Right ventricle myocardium superior (tissue), 1 donor: ENCODE measurements around the gene MCU. TPM values are rescaled to one million over a fixed set of nuclear protein-coding genes. Genes with fewer than 3 reads are reported as not detected.
"Not testable (repeated sequence)": the region's sequence is repeated elsewhere in the genome, so short reads cannot be mapped to it uniquely, and the experiment has no call there.

Experiments used
- ATAC-seq: fragments of 200-7000 bp; cut with Tn5 transposase; one replicate; pipeline ENCODE4 v1.9.1; 2020; ENCODE audit warnings: mild to moderate bottlenecking; ENCODE audit not compliant: poor library complexity
- DNase-seq: peaks from one replicate; pipeline ENCODE4 v3.0.0-alpha.2; 2020
- intact Hi-C: fragments of 100-400 bp; cut with DNase I; formaldehyde crosslinking; loops from one replicate; pipeline ENCODE4 v1.11.2; 2022
- long read RNA-seq: library from polyadenylated mRNA; unstranded; transcript quantifications from one replicate; pipeline ENCODE4 v2.0.0, GENCODE V29; 2021
- total RNA-seq: library from RNA; stranded (reverse); fragmentation: NEBNext Ultra II Directional; extraction: Animal tissue kit (Norgen Biotek cat#: 25700); gene quantifications from one replicate; pipeline ENCODE4 v1.2.1, GENCODE V29; 2021
- donor health status: DM: no; HTN: yes; CAD: no; lungs with severe emphysema.

The MCU gene, protein sequence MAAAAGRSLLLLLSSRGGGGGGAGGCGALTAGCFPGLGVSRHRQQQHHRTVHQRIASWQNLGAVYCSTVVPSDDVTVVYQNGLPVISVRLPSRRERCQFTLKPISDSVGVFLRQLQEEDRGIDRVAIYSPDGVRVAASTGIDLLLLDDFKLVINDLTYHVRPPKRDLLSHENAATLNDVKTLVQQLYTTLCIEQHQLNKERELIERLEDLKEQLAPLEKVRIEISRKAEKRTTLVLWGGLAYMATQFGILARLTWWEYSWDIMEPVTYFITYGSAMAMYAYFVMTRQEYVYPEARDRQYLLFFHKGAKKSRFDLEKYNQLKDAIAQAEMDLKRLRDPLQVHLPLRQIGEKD
- 11.3 TPM for total RNA-seq
- long read RNA-seq, transcript MCU-202 (8 exons, 2,949 nt), result major isoform, 22 of 28 reads
- long read RNA-seq, partial matches to known transcripts, result 3 of 28 reads
- long read RNA-seq, other reads (novel, unspliced or antisense), result 3 of 28 reads

DNA sequence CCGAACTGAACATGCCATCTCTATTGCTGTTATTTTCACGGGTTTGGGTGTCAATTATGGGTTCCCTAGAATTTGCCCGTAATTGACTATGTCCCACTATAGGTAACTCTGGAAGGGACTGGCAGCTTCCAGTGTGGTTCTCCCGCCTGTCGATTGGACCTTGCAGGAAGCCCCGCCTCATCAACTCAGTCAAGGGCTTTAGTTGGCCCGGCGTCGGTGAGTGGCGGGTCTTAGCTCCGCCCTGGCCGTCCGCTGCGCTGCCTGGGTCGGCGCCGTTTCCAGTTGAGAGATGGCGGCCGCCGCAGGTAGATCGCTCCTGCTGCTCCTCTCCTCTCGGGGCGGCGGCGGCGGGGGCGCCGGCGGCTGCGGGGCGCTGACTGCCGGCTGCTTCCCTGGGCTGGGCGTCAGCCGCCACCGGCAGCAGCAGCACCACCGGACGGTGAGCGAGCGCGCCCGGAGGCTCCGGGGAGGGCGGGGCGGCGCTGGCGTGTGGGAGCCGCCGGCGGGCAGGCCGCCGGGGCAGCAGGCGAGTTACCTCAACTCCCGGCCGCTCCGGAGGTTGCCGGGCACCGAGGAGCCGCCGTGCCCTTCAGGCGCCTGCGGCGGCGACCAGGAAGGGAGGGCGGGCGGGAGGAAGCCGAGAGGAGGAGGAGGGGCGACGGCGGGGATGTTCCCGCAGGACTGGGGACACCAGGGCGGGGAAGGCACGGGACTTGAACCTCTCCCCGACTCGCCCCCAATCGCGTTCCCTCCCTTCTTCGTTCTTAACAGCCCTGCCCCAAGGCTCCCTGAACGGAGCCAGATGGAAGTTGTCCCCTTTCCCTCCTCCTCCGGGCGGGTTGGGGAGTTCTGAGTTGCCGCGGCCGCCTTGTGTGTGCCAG, at the start of gene MCU:
Gene MCU (plus strand): TSS at position 281 of the 881 bp plus-strand sequence. CDS start 9 bp downstream, at position 290.
- DNase-seq (peak; percentile 96), ATAC-seq (peak; percentile 98)
- intact Hi-C loops, result loop anchor here (5.0 to 10.0 kb wide), 2 partner anchors 140 to 317 kb away; no protein-coding TSS in a partner anchor

DNA sequence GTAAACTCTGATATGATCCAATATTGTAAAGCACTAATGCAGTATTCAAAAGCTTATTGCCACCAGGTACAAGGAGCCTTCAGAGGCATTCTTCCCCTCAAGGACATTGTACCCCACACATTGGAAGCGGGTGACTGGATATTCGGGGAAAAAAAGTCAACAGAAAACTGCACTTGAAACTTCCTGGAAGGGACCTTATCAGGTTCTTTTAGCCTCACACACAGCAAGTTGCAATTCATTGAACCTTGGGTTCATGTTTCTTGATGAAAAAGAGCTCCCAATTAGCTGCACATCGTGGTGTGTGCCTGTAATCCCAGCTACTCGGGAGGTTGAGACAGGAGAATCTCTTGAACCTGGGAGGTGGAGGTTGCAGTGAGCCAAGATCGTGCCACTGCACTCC, 49.6 kb upstream of the MCU start:
- intact Hi-C loops, result no loop called here
- no peak for DNase-seq
- no peak for ATAC-seq

DNA sequence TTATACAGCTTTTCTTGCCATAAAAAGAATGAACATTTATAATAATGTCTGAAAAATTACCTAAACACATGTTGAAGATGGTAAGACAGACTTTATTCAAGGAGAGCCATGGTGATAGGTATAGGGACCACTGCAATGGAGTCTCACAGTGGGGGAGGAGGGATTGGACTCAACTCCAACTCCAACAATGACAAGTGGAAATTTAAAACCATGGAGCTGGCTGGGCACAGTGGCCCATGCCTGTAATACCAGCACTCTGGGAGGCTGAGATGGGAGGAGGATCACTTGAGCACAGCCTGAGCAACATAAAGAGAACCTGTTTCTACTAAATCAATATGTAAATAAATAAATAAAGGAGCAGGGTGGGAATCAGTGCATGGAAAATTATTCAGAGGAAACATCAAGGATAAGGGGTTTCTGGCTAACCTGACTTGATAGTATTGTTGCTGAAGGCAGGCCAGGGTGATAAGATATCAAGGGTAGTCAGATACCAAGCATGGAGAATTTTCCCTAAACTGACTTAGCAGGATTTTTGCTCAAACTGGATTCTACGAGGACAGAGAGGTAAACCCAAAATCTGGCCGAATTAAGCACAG, 46.6 kb upstream of the MCU start:
- no peak for ATAC-seq
- intact Hi-C loops, result no loop called here
- DNase-seq, result no peak

DNA sequence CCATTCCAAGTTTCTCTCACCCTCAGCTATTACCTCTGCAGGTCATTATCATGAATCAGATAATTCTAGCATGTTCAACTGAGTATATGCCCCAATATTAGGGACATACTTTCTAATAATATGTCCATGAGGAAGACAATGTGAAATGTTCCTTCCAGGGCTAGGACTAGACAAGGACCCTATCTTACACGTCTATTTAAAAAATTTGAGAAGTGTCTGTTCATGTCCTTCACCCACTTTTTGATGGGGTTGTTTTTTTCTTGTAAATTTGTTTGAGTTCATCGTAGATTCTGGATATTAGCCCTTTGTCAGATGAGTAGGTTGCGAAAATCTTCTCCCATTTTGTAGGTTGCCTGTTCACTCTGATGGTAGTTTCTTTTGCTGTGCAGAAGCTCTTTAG, 45.0 kb upstream of the MCU start:
- DNase-seq, intact Hi-C loops, ATAC-seq: not testable (repeated sequence)

DNA sequence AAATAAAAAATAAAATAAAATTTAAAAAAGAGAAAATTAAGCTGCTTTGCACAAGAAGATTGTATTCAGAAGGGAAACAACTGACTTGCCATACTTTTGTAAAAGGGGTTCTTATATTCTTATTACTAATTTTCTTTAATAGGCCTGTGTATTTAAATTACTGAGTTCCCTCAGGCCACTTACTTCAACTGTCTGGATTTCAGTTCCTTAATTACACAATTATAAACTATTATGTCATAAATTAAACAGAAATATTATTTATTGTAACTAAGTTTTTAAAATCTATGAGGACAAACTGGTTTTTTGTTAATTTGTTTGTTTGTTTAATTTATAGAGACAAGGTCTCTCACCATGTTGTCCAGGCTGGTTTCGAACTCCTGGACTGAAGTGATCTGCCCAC, 43.6 kb upstream of the MCU start:
- no peak for DNase-seq
- no peak for ATAC-seq
- intact Hi-C loops, result no loop called here

DNA sequence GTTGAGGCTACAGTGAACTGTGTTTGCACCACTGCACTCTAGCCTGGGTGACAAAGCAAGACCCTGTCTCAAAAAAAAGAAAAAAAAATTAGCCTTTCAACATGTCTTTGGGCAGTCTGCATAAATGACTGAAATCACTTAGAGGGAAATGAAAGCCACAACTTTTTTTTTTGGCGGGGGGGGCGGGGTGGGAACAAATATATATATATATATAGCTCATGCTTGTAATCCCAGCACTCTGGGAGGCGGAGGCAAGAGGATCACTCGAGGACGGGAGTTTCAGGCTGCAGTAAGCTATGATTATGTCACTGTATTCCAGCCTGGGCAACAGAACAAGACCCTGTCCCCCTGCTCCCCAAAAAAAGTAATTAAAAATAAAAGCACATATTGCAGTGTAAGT, 42.7 kb upstream of the MCU start:
- no peak for ATAC-seq
- no peak for DNase-seq
- intact Hi-C loops, result no loop called here

DNA sequence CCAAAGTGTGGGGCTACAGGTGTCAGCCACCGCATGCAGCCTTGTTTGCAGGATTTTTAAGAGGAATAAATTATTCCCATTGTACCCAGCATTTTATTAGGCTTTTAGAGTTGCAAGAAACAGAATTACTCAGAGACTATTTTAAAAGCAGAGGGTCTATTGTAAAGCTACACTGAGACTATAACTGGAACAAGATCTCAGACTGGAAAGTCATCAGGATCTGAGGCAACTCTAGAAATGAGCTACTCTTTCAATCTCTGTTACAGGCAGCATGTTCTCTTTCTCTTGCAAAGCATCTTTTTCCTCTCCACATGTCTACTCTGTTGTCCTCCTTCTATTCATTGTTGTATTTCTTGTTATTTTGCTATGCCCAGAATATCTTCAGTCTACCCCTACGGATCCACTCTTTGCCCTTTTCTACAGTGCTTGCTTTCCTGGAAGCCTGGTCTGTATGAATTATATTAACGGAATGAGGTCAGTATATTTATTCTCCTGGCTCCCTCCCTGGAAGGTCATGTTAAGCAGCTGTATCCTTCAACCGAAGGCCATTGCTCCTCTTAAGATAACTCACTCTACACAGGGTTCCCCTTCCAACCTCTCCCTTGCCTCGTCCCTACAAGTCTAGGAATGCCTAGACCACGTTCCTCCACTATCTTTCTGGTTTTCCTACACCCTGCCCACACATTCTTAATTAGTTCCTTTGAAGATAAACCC, 38.4 kb upstream of the MCU start:
- ATAC-seq (no peak), DNase-seq (no peak)
- intact Hi-C loops, result no loop called here

DNA sequence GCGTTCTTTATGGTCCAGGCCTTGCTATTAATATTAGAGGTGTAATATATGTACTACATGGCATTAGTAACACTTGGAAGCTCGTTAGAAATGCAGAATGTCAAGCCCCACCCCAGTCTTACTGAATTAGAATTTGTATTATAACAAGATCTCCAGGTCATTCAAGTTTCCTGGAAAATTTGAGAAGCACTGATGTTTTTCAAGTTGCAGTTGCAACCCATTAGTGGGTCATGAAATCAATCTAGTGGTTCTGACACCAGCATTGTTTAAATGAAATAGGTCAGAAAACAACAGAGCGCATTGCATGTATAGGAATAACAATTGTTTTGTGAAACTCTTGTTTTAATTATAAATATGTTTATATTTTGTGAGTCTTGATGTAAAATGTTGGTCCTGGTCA, 37.2 kb upstream of the MCU start:
- ATAC-seq (no peak), DNase-seq (no peak)
- intact Hi-C loops, result no loop called here

DNA sequence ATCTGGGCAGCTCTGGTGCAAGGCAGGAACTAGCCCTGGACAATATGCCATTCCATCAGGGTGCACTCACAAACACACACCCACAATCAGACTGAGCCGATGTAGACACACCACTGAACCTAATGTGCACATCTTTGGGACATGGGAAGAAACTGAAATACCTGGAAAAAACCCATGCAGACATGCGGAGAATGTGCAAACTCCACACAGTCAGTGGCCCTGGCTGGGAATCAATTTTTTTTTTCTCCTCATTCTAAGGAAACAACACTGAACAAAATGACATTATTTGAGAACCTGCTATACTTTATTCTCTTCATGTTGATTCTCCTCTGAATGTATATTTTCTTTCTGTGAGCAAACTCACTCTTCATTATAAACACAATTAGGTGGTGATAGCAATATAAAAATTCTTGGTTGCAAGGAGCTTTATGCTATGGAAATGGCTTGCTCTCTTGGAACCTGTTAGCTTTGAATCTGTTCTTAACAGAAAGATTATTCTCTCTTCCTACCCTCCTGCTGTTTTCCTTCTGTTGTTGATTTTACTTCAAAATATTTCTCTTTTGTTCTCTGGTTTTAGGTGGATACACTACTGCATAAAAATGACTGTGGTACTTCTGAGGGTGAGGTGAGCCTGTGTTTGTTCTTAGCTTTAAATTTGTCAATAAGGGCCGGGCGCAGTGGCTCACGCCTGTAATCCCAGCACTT, 33.1 kb upstream of the MCU start:
- no peak for DNase-seq
- intact Hi-C loops, result no loop called here
- no peak for ATAC-seq

DNA sequence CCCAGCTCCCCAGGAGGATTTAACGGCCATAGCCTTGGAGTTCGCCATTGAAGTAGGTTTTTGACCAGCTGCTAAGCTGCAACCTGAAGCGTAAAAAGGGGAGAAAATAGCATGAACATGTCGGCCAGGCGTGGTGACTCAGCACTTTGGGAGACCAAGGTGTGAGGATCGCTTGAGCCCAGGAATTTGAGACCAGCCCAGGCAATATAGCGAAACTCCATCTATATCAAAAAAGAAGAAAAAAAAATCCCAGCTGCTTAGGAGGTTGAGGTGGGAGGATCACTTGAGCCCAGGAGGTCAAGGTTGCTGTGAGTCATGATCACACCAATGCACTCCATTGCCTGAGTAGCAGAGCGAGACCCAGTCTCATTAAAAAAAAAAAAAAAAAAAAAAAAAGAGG, 32.2 kb upstream of the MCU start:
- no peak for DNase-seq
- intact Hi-C loops, result no loop called here
- ATAC-seq, result no peak

DNA sequence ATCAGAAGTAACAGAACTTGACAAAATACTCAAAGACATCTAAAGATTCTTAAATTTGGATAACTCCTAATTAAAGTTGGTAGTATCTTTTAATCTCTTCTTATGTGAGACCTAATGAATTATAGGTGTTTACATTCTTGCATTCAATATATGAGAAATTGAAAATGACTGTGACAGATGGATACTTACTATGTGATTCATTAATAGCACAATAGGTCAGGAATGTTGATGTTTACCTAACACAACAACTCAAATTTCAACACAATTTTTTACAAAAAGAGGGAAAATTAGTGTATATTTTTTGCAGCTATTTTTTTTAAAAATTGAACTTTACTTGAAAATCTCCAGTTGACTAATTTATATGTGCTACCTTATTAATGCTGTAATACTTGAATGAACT, 31.7 kb upstream of the MCU start:
- intact Hi-C loops, result no loop called here
- ATAC-seq, result no peak

DNA sequence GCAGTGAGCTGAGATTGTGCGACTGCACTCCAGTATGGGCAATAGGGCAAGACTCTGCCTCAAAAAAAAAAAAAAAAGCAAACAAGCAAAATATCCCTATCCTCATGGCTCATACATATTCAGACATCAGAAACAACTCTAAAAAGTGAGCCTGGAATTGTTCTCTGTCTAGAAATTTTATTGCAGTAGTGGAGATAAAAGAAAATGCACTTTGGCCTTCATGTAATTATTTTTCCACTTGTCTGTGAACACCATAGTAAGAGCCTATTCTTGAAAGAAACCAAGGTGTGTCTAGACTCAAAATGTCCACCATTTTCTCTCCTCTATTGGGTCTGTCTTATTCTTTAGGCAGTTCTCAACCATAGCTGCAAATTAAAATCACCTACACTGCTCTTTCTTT, 30.5 kb upstream of the MCU start:
- intact Hi-C loops, result no loop called here
- ATAC-seq (no peak), DNase-seq (no peak)

More for the DNA sequence above, 31.7 kb upstream of the MCU start:
- DNase-seq, result no peak

DNA sequence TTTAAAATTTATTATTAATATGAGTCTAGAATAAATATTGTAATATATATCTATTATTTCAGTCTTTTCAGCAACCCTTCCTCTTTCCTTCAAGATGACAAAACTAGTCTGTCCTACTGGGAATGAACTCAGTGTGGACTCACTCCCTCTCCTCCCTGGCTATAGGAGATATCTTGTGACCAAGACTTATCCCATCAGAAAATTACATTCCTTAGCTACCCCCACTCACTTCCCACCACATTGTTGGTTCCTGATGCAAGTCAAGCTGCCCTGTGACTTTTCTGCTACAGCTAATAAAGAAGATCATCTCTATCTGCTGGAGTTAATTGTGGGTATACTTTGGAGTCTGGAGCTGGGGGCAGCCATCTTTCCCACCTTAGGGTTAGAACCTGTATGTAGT, 28.0 kb upstream of the MCU start:
- DNase-seq (no peak), ATAC-seq (no peak)
- intact Hi-C loops, result no loop called here

DNA sequence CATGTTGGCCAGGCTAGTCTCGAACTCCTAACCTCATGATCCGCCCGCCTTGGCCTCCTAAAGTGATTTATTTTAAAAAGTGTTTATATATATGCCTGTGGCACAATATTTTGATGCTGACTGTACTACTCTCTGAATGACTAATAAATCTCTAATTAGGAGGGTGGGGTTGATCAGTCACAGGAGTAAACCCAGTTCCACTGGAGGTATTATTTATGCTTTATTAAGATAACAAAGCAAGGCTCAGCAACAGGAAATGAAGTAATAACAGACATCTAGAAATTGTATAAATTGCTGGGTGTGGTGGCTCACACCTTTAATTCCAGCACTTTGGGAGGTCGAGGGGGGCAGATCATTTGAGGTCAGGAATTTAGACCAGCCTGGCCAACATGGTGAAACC, 26.0 kb upstream of the MCU start:
- intact Hi-C loops, result no loop called here
- no peak for ATAC-seq
- no peak for DNase-seq

DNA sequence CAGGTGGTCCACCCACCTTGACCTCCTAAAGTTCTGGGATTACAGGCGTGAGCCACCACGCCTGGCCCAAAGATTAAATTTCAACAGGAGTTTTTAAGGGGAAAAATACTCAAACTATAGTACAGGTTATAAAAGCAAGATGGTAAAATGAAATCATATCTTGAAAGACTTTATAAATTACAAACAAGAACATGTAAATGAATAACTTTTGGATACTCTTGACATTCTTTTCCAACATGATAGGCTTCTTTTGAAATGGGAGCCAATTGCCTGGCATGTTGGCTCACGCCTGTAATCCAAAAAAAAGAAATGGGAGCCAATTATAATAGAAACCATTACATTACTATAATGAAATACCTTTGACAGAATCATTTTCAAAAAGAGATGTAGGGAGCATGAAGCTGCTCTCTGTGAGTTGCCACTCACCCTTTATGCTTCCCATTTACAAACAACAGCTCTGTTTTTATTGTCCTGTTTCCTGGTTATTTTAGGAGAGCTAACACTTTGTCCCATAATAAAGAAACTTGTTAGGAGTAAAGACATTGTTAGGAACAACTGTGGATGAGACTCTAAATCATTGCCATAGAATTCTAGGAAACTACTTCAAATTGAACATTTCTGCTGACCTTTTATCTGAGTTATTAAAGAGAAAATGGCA, 24.6 kb upstream of the MCU start:
- intact Hi-C loops, result no loop called here
- ATAC-seq, result no peak
- no peak for DNase-seq

DNA sequence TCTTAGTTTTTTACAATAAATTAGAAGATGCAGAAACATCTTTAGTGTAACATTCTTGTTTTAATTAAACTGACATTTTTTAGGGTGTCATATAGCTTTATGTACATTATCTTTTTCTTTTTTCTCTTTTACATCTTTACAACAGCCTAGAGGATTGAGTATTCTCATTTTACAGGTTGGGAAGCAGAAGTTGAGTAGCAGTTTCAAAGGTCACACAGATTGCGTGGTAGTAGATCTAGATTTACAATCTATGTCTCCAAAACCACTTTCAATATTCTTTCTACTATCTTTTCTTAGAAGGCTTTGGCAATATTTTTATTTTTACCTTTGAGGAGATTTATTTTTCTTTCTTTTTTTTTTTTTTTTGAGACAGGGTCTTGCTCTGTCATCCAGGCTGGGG, 18.7 kb upstream of the MCU start:
- no peak for DNase-seq
- no peak for ATAC-seq
- intact Hi-C loops, result no loop called here

DNA sequence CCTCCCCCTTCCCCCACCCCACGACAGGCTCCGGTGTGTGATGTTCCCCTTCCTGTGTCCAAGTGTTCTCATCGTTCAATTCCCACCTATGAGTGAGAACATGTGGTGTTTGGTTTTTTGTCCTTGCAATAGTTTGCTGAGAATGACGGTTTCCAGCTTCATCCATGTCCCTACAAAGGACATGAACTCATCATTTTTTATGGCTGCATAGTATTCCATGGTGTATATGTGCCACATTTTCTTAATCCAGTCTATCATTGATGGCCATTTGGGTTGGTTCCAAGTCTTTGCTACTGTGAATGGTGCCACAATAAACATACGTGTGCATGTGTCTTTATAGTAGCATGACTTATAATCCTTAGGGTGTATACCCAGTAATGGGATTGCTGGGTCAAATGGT, 17.8 kb upstream of the MCU start:
- DNase-seq, intact Hi-C loops, ATAC-seq: not testable (repeated sequence)

DNA sequence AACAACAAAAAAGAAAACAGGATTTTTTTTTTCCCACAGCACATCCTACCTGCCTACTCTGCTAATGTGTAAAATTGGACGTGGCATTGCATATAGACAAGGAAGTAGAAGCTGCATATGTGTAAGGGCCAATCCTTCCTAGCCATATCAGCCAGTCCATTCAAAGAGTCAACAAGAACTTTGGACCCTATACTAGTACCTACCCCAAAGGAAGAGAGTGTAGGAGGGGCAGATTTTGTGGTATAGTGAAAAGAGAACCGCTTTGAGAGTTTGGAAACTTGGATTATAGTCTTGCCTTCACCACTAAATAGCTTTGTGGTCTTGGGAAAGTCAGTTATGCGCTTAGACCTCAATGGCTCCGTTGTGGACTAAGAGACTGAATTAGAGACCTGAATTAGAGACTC, 12.1 kb upstream of the MCU start:
- DNase-seq, result no peak
- ATAC-seq, result no peak
- intact Hi-C loops, result no loop called here
